Measurements from ENCODE around the gene COPS6.

DNA sequence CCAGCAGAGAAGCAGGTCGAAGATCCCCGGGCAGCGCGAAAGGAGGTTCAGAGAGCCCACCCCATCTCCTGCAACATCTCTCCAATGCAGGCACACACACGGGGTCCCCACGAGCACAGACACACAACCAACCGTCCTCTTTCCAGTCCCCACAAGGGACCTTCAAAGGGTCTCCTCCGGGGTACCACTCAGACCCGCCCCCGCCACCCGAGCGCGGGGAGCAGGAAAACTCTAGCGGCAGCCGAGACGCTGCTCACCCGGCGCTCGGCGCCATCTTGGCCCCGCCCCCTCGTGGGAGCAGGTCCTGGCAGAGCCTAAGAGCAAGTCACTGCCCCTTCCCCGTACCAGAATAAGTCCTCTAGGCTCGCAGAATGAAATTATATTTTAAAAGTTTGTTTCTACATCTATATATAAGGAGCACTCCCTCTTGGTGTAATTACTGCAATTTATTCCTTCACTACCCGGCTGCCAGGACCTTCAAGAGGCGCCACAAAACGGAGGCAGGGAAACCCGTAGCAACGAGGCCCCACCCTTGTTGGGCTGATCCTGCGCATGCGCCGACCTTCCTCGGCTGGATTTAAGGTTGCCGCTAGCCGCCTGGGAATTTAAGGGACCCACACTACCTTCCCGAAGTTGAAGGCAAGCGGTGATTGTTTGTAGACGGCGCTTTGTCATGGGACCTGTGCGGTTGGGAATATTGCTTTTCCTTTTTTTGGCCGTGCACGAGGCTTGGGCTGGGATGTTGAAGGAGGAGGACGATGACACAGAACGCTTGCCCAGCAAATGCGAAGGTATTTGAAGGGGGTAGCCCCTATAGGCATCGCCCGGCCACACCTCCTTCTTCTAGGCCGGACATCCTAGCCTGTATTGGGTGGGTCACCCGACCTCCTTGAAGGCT, 30.6 kb downstream of the COPS6 start, which contains the start of the genes CNPY4 and TAF6:
- TF ChIP-seq, protein P1, sequence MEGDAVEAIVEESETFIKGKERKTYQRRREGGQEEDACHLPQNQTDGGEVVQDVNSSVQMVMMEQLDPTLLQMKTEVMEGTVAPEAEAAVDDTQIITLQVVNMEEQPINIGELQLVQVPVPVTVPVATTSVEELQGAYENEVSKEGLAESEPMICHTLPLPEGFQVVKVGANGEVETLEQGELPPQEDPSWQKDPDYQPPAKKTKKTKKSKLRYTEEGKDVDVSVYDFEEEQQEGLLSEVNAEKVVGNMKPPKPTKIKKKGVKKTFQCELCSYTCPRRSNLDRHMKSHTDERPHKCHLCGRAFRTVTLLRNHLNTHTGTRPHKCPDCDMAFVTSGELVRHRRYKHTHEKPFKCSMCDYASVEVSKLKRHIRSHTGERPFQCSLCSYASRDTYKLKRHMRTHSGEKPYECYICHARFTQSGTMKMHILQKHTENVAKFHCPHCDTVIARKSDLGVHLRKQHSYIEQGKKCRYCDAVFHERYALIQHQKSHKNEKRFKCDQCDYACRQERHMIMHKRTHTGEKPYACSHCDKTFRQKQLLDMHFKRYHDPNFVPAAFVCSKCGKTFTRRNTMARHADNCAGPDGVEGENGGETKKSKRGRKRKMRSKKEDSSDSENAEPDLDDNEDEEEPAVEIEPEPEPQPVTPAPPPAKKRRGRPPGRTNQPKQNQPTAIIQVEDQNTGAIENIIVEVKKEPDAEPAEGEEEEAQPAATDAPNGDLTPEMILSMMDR (IDR thresholded peaks at IDR 0.05; ENCODE audit: low read depth, low read length, missing input control), result no peak
- no peak for TF ChIP-seq NR2F2 (IDR thresholded peaks at IDR 0.05)
